Pancreas (tissue), 10 donors: ENCODE results near the gene CCT3. TPM values are rescaled to one million over a fixed set of nuclear protein-coding genes. Genes with fewer than 3 reads are reported as not detected.

Source experiments
- ATAC-seq, 4 donors: fragments of 200-7000 bp; cut with Tn5 transposase; one replicate each; pipeline versions ENCODE4 v1.8.0 to v1.9.1; 2020; ENCODE audit warnings: mild to moderate bottlenecking in 4 of 4, moderate library complexity in 4 of 4
- DNase-seq, 6 donors: peaks; one replicate each; pipeline ENCODE4 v3.0.0-alpha.2; 2020
- FAIRE-seq: peaks from 2 replicates; lab custom pipeline; 2012; peaks lifted over from hg19 to GRCh38; lab: Jason Lieb, UNC
- H3K27ac ChIP-seq, 4 donors: fragments of 200-600 bp; sonication (generic); 1 replicate in 3 of 4; 2 replicates in 1 of 4; pipeline versions ENCODE4 v1.5.0 to v1.8.0; 2020
- H3K27me3 ChIP-seq, 4 donors: fragments of 200-600 bp; one replicate each; pipeline ENCODE4 v1.8.0; 2021
- H3K36me3 ChIP-seq, 3 donors: fragments of 200-600 bp; sonication (generic) in 1 of 3; one replicate each; pipeline versions ENCODE4 v1.5.0 to v1.8.0; 2020 to 2021
- H3K4me1 ChIP-seq, 3 donors: fragments of 200-600 bp; one replicate each; pipeline ENCODE4 v1.8.0; 2021
- H3K4me3 ChIP-seq, 4 donors: fragments of 200-600 bp; sonication (generic) in 2 of 4; one replicate each; pipeline versions ENCODE4 v1.5.0 to v1.8.0; 2020 to 2021
- H3K9me3 ChIP-seq, 4 donors: fragments of 200-600 bp; one replicate each; pipeline ENCODE4 v1.8.0; 2021
- CTCF ChIP-seq, 4 donors: fragments of 200-600 bp; sonication (generic) in 3 of 4; IDR thresholded peaks; one replicate each; pipeline versions ENCODE4 v1.5.0 to v1.8.0; 2021; ENCODE audit warnings: antibody characterized with exemption in 4 of 4
- WGBS, 2 donors: extraction: QIAGEN DNeasy Blood & Tissue Kit; methylation state at CpG; one replicate each; pipeline ENCODE4 v1.1.7; 2013; 5-methylcytosine and 5-hydroxymethylcytosine counted together
- intact Hi-C, 3 donors: fragments of 100-400 bp; cut with DNase I; formaldehyde crosslinking; loops; one replicate each; pipeline versions ENCODE4 v1.11.1 to v1.14.2; 2022
- polyA plus RNA-seq, 2 donors: library from polyadenylated mRNA; stranded (reverse); fragments of 200-250 nt; gene quantifications; one replicate each; pipeline ENCODE4 v1.2.3, GENCODE V29; 2013
- total RNA-seq, 6 donors: library from RNA; stranded (reverse); fragmentation: NEBNext Ultra II Directional in 4 of 6; extraction: Animal tissue kit (Norgen Biotek cat#: 25700) in 4 of 6; gene quantifications; one replicate each; pipeline versions ENCODE4 v1.2.1 to v1.2.4, GENCODE V29; 2021 to 2023
- donor health status: healthy with polysubstance abuse.
- donor health status: DM: no; HTN: no; CAD: no; lungs with moderate emphysema.
- donor health status: DM: no; HTN: no; CAD: no.
- donor health status: control.
- donor health status: control.
- donor health status: Bipolar disorder and iron deficiency.
- donor health status: DM: yes; HTN: yes; CAD: no.
- donor health status: DM: no; HTN: no; CAD: no.
- donor health status: DM: no; HTN: no; CAD: no.
- donor health status: DM: yes; HTN: yes; CAD: no.

CCT3 gene
- total and polyA plus RNA-seq, 8 donors: 47.1 to 107 (median 82.9) TPM

GRCh38 chr1:156284112-156284511 lies 54.0 kb downstream of the CCT3 start, which contains the start of gene TMEM79:
Gene TMEM79, plus strand, starts transcription at chr1:156284325. Its CDS starts 902 bp downstream, at chr1:156285227.
- intact Hi-C loops: no loop called here
- FAIRE-seq (no peak), DNase-seq (no peak), ATAC-seq (no peak)
- no peaks in the 10 kb centered on the region for H3K27me3 ChIP-seq
- 68 to 75% methylated on average over 7 of the region's 7 CpGs for WGBS, 2 donors
- peak within 1 kb of the TSS; percentile 69 to 95 (median 90) for H3K4me3 ChIP-seq
- H3K27ac ChIP-seq: peak within 1 kb of the TSS in 3 of 4 donors; percentile 62 to 86 (median 80)
- H3K9me3 ChIP-seq: no peaks in the 10 kb centered on the region
- H3K36me3 ChIP-seq: no peaks in the 10 kb centered on the region
- no peak for TF ChIP-seq CTCF (IDR thresholded peaks at IDR 0.05)
- peaks cover 6 to 16% (median 8%) of the 10 kb centered on the region in 3 donors for H3K4me1 ChIP-seq

GRCh38 chr1:156283521-156283920 lies 54.6 kb downstream of the CCT3 start:
- Histone ChIP-seq H3K4me1 (peaks cover 6 to 16% (median 8%) of the 10 kb centered on the region in 3 donors), H3K36me3 (peaks cover 0 to 4% (median 0%) of the 10 kb centered on the region in 3 donors), H3K4me3 (peak overlapping the region; percentile 69 to 95 (median 90)), H3K9me3 (no peaks in the 10 kb centered on the region), H3K27me3 (no peaks in the 10 kb centered on the region), H3K27ac (peak overlapping the region in 2 of 4 donors; percentile 62 to 80)
- DNase-seq: no peak
- intact Hi-C loops: no loop called here
- FAIRE-seq: no peak
- WGBS, 2 donors: 73 to 81% methylated on average over 1 of the region's 1 CpG
- TF ChIP-seq CTCF (IDR thresholded peaks at IDR 0.05): no peak
- no peak for ATAC-seq

GRCh38 chr1:156282479-156283222 lies 55.4 kb downstream of the CCT3 start, which contains the start of gene SMG5:
Gene SMG5, minus strand, starts transcription at chr1:156282825. Its CDS starts 145 bp downstream, at chr1:156282680.
- peak within 1 kb of the TSS; percentile 69 to 95 (median 90) for H3K4me3 ChIP-seq
- peak within 1 kb of the TSS; percentile 25 to 86 (median 71) for H3K27ac ChIP-seq
- H3K9me3 ChIP-seq: no peaks in the 10 kb centered on the region
- ATAC-seq (peak; percentile 94 to 98 (median 96)), DNase-seq (peak; percentile 94 to 98 (median 98)), FAIRE-seq (peak; percentile 56)
- peaks cover 6 to 16% (median 8%) of the 10 kb centered on the region in 3 donors for H3K4me1 ChIP-seq
- H3K27me3 ChIP-seq: no peaks in the 10 kb centered on the region
- intact Hi-C loops: no loop called here
- peaks cover 0 to 6% (median 0%) of the 10 kb centered on the region in 3 donors for H3K36me3 ChIP-seq
- TF ChIP-seq CTCF (IDR thresholded peaks at IDR 0.05): no peak
- 0 to 1% methylated on average over 50 of the region's 50 CpGs for WGBS, 2 donors

GRCh38 chr1:156281693-156282478 lies 56.2 kb downstream of the CCT3 start:
- DNase-seq: peak in 3 of 6 donors; percentile 19 to 39 (median 33)
- intact Hi-C loops: no loop called here
- no peaks in the 10 kb centered on the region for H3K9me3 ChIP-seq
- H3K27ac ChIP-seq: peak overlapping the region; percentile 25 to 86 (median 71)
- H3K36me3 ChIP-seq: peaks cover 0 to 10% (median 5%) of the 10 kb centered on the region in 3 donors
- H3K27me3 ChIP-seq: no peaks in the 10 kb centered on the region
- peak overlapping the region; percentile 69 to 95 (median 90) for H3K4me3 ChIP-seq
- peak; percentile 56 to 63 (median 61) for ATAC-seq
- no peak for FAIRE-seq
- H3K4me1 ChIP-seq: peaks cover 6 to 16% (median 8%) of the 10 kb centered on the region in 3 donors
- no peak for TF ChIP-seq CTCF (IDR thresholded peaks at IDR 0.05)
- 8% methylated on average over 22 of the region's 22 CpGs for WGBS, 2 donors
